ENCODE results near the gene OR6K2.
"Not testable (repeated sequence)": the region's sequence is repeated elsewhere in the genome, so short reads cannot be mapped to it uniquely, and the experiment has no call there.

The OR6K2 gene

GRCh38 chr1:158689110-158689509 lies 11.3 kb downstream of the OR6K2 start:
- TF ChIP-seq EZH2 (IDR thresholded peaks at IDR 0.05; ENCODE audit: borderline replicate concordance, low read length) (no peak), CTCF (IDR thresholded peaks at IDR 0.05; ENCODE audit: low read length) (no peak)
- H3K27ac ChIP-seq (ENCODE audit: low read depth, low read length, poor library complexity, severe bottlenecking): no peak overlapping the region
- H3K9me2 ChIP-seq (ENCODE audit: low read depth, low read length): no peaks in the 10 kb centered on the region
- no peak overlapping the region for H3K4me2 ChIP-seq (ENCODE audit: low read length)
- no peak overlapping the region for H3K9ac ChIP-seq (ENCODE audit: low read length)
- no peaks in the 10 kb centered on the region for H3K9me3 ChIP-seq (ENCODE audit: low read length)
- H4K20me1 ChIP-seq (ENCODE audit: insufficient read depth, low read length): no peaks in the 10 kb centered on the region
- H3K4me3 ChIP-seq (ENCODE audit: low read depth, low read length, poor library complexity, severe bottlenecking): no peak overlapping the region
- H3K36me3 ChIP-seq (ENCODE audit: insufficient read depth, low read length): no peaks in the 10 kb centered on the region
- H3K27me3 ChIP-seq (ENCODE audit: insufficient read depth, low read length): no peaks in the 10 kb centered on the region
- H3F3A ChIP-seq (ENCODE audit: insufficient read depth, low read length): no peaks in the 10 kb centered on the region
- no peak overlapping the region for H2AFZ ChIP-seq (ENCODE audit: low read length)
- H3K4me1 ChIP-seq (ENCODE audit: insufficient read depth, low read length, severe bottlenecking): no peaks in the 10 kb centered on the region
- H3K79me2 ChIP-seq (ENCODE audit: insufficient read depth, low read length): no peaks in the 10 kb centered on the region

- not testable (repeated sequence) for H3K9me2 ChIP-seq (ENCODE audit: low read depth, low read length); H3K4me1 ChIP-seq (ENCODE audit: insufficient read depth, low read length, severe bottlenecking); H3K4me3 ChIP-seq (ENCODE audit: low read depth, low read length, poor library complexity, severe bottlenecking); H3K27ac ChIP-seq (ENCODE audit: low read depth, low read length, poor library complexity, severe bottlenecking); H3K9ac ChIP-seq (ENCODE audit: low read length); H3K36me3 ChIP-seq (ENCODE audit: insufficient read depth, low read length); H4K20me1 ChIP-seq (ENCODE audit: insufficient read depth, low read length); H3K27me3 ChIP-seq (ENCODE audit: insufficient read depth, low read length); H3F3A ChIP-seq (ENCODE audit: insufficient read depth, low read length); H2AFZ ChIP-seq (ENCODE audit: low read length); H3K9me3 ChIP-seq (ENCODE audit: low read length); H3K4me2 ChIP-seq (ENCODE audit: low read length); H3K79me2 ChIP-seq (ENCODE audit: insufficient read depth, low read length)
Measured at GRCh38 chr1:158688343-158688742, 12.1 kb downstream of the OR6K2 start.

- Histone ChIP-seq H3K4me3 (ENCODE audit: low read depth, low read length, poor library complexity, severe bottlenecking) (no peak overlapping the region), H3K4me2 (ENCODE audit: low read length) (no peak overlapping the region), H3K27ac (ENCODE audit: low read depth, low read length, poor library complexity, severe bottlenecking) (no peak overlapping the region), H3K4me1 (ENCODE audit: insufficient read depth, low read length, severe bottlenecking) (no peaks in the 10 kb centered on the region), H3K79me2 (ENCODE audit: insufficient read depth, low read length) (no peaks in the 10 kb centered on the region), H3K36me3 (ENCODE audit: insufficient read depth, low read length) (no peaks in the 10 kb centered on the region), H3K27me3 (ENCODE audit: insufficient read depth, low read length) (no peaks in the 10 kb centered on the region), H3K9ac (ENCODE audit: low read length) (no peak overlapping the region), H3F3A (ENCODE audit: insufficient read depth, low read length) (no peaks in the 10 kb centered on the region), H3K9me3 (ENCODE audit: low read length) (no peaks in the 10 kb centered on the region), H3K9me2 (ENCODE audit: low read depth, low read length) (no peaks in the 10 kb centered on the region), H2AFZ (ENCODE audit: low read length) (no peak overlapping the region), H4K20me1 (ENCODE audit: insufficient read depth, low read length) (no peaks in the 10 kb centered on the region)
- no peak for TF ChIP-seq CTCF (IDR thresholded peaks at IDR 0.05; ENCODE audit: low read length)
- TF ChIP-seq EZH2 (IDR thresholded peaks at IDR 0.05; ENCODE audit: borderline replicate concordance, low read length): no peak
Measured at GRCh38 chr1:158687037-158687436, 13.4 kb downstream of the OR6K2 start.

GRCh38 chr1:158686111-158687009 lies 14.1 kb downstream of the OR6K2 start, which contains the start of gene SPTA1:
Gene SPTA1 (minus strand): TSS chr1:158686715. CDS start chr1:158686517, 198 bp downstream.
- H3K4me2 ChIP-seq (ENCODE audit: low read length): no peak within 1 kb of the TSS
- H3F3A ChIP-seq (ENCODE audit: insufficient read depth, low read length): no peaks in the 10 kb centered on the region
- no peaks in the 10 kb centered on the region for H3K36me3 ChIP-seq (ENCODE audit: insufficient read depth, low read length)
- no peak within 1 kb of the TSS for H3K9ac ChIP-seq (ENCODE audit: low read length)
- no peaks in the 10 kb centered on the region for H3K27me3 ChIP-seq (ENCODE audit: insufficient read depth, low read length)
- no peak within 1 kb of the TSS for H3K4me3 ChIP-seq (ENCODE audit: low read depth, low read length, poor library complexity, severe bottlenecking)
- no peaks in the 10 kb centered on the region for H3K4me1 ChIP-seq (ENCODE audit: insufficient read depth, low read length, severe bottlenecking)
- no peak within 1 kb of the TSS for H3K27ac ChIP-seq (ENCODE audit: low read depth, low read length, poor library complexity, severe bottlenecking)
- H3K9me3 ChIP-seq (ENCODE audit: low read length): no peaks in the 10 kb centered on the region
- TF ChIP-seq CTCF (IDR thresholded peaks at IDR 0.05; ENCODE audit: low read length): no peak
- TF ChIP-seq EZH2 (IDR thresholded peaks at IDR 0.05; ENCODE audit: borderline replicate concordance, low read length): no peak
- H2AFZ ChIP-seq (ENCODE audit: low read length): no peak within 1 kb of the TSS
- H3K79me2 ChIP-seq (ENCODE audit: insufficient read depth, low read length): no peaks in the 10 kb centered on the region
- H3K9me2 ChIP-seq (ENCODE audit: low read depth, low read length): no peaks in the 10 kb centered on the region
- no peaks in the 10 kb centered on the region for H4K20me1 ChIP-seq (ENCODE audit: insufficient read depth, low read length)

Data from OCI-LY1 (cell line).